K562 (cell line): Measurements from ENCODE around the gene ADAP1. TPM values are rescaled to one million over a fixed set of nuclear protein-coding genes. Genes with fewer than 3 reads are reported as not detected.

Source experiments
- ATAC-seq: fragments of 200-7000 bp; cut with Tn5 transposase; 3 replicates; pipeline ENCODE4 v1.9.1; 2020; ENCODE audit warnings: moderate library complexity
- BruUV-seq: library from RNA; stranded (reverse); fragments of 400-500 nt; replicated peaks from 2 replicates; lab custom pipeline; 2021; lab: Mats Ljungman, UMichigan
- CTCF ChIA-PET: fragments of 300-600 bp; formaldehyde crosslinking; extraction: SDS; loops from one replicate; lab custom pipeline; 2021; ENCODE audit warnings: low intra/inter-chr PET ratio; lab: Yijun Ruan, JAX
- POLR2A ChIA-PET: fragments of 300-600, 350-650 bp; sonication (Branson Sonifier 250); formaldehyde crosslinking; extraction: SDS; loops from one replicate; lab custom pipeline; 2021; ENCODE audit warnings: antibody characterized with exemption, inconsistent platforms; lab: Yijun Ruan, JAX
- DNase-seq, 4 experiments: peaks; one replicate each; pipeline versions ENCODE4 v3.0.0 to v3.0.0-alpha.2; 2011 to 2018; ENCODE audit warnings: low spot score in 3 of 4, mixed read lengths in 3 of 4; ENCODE audit errors: extremely low read depth in 1 of 4
- FAIRE-seq: peaks from 2 replicates; lab custom pipeline; 2011; peaks lifted over from hg19 to GRCh38; lab: Jason Lieb, UNC
- H2AFZ ChIP-seq: 2 replicates; pipeline ENCODE4 v1.6.0; 2011; ENCODE audit warnings: low read depth, low read length, control low read depth, inconsistent platforms
- H3K27ac ChIP-seq: fragments of 200-600 bp; 3 replicates; pipeline ENCODE4 v1.8.0; 2011; ENCODE audit warnings: low read depth, mild to moderate bottlenecking, control low read depth, inconsistent platforms, low read length, moderate library complexity, mixed read lengths; ENCODE audit errors: extremely low read depth
- H3K27me3 ChIP-seq, 2 experiments: fragments of 300-600 bp in 1 of 2; 2 replicates in 1 of 2; 3 replicates in 1 of 2; pipeline versions ENCODE4 v1.6.0 to v1.8.0; 2011; ENCODE audit warnings: inconsistent platforms in 2 of 2, low read length in 2 of 2, mild to moderate bottlenecking in 1 of 2, mixed read lengths in 1 of 2, moderate library complexity in 1 of 2; ENCODE audit not compliant: control insufficient read depth in 2 of 2, insufficient read depth in 2 of 2
- H3K36me3 ChIP-seq: fragments of 300-600 bp; 3 replicates; pipeline ENCODE4 v1.8.0; 2011; ENCODE audit warnings: mild to moderate bottlenecking, low read length, inconsistent platforms; ENCODE audit not compliant: control insufficient read depth, insufficient read depth
- H3K4me1 ChIP-seq, 2 experiments: fragments of 200-600 bp in 1 of 2; replicated peaks in 1 of 2; 2 replicates in 1 of 2; 3 replicates in 1 of 2; pipeline versions ENCODE4 v1.5.1 to v1.8.0; 2011; ENCODE audit warnings: inconsistent platforms in 2 of 2, low read length in 2 of 2, mild to moderate bottlenecking in 1 of 2, mixed read lengths in 1 of 2, moderate library complexity in 1 of 2; ENCODE audit not compliant: control insufficient read depth in 2 of 2, insufficient read depth in 2 of 2
- H3K4me2 ChIP-seq: 2 replicates; pipeline ENCODE4 v1.6.1; 2011; ENCODE audit warnings: low read length, control low read depth, inconsistent platforms, mixed read lengths; ENCODE audit not compliant: insufficient read depth
- H3K4me3 ChIP-seq: fragments of 200-600 bp; sonication (generic), shearing (Covaris generic); 2 replicates; pipeline ENCODE4 v1.5.1; 2016; ENCODE audit warnings: control low read depth, inconsistent platforms
- H3K79me2 ChIP-seq: fragments of 200-600 bp; 3 replicates; pipeline ENCODE4 v1.8.0; 2011; ENCODE audit warnings: low read length, inconsistent platforms; ENCODE audit not compliant: control insufficient read depth, insufficient read depth
- H3K9ac ChIP-seq, 2 experiments: 2 replicates each; pipeline versions ENCODE4 v1.6.0 to v1.6.1; 2011; ENCODE audit warnings: low read depth in 2 of 2, low read length in 2 of 2, control low read depth in 1 of 2, inconsistent platforms in 1 of 2, mild to moderate bottlenecking in 1 of 2, mixed read lengths in 1 of 2; ENCODE audit not compliant: insufficient read depth in 1 of 2
- H3K9me1 ChIP-seq: one replicate; pipeline ENCODE4 v1.6.0; 2011; ENCODE audit warnings: inconsistent platforms, mild to moderate bottlenecking, low read length, moderate library complexity; ENCODE audit not compliant: control insufficient read depth, insufficient read depth
- H3K9me3 ChIP-seq: replicated peaks from 2 replicates; pipeline ENCODE4 v1.5.1; 2011; ENCODE audit warnings: low read depth, low read length, inconsistent platforms; ENCODE audit not compliant: control insufficient read depth, insufficient read depth
- H4K20me1 ChIP-seq: replicated peaks from 2 replicates; pipeline ENCODE4 v1.6.1; 2011; ENCODE audit warnings: low read length, inconsistent platforms, mixed read lengths; ENCODE audit not compliant: control insufficient read depth, insufficient read depth
- FOXP1 ChIP-seq: sonication (generic); formaldehyde crosslinking; IDR thresholded peaks from 2 replicates; pipeline ENCODE4 v1.8.0; 2022; ENCODE audit warnings: mild to moderate bottlenecking, missing genetic modification reagents
- GABPA ChIP-seq: fragments of 200-800 bp; sonication (Bioruptor generic); conservative IDR thresholded peaks from 2 replicates; pipeline ENCODE4 v1.6.1; 2016; ENCODE audit warnings: low read depth, missing genetic modification characterization, missing compliant biosample characterization
- HMGXB4 ChIP-seq: sonication (generic); formaldehyde crosslinking; IDR thresholded peaks from 2 replicates; pipeline ENCODE4 v1.8.1; 2023; ENCODE audit warnings: mild to moderate bottlenecking, missing genetic modification reagents
- NUFIP1 ChIP-seq: fragments of 450-650 bp; IDR thresholded peaks from 2 replicates; pipeline ENCODE4 v1.6.1; 2018; ENCODE audit not compliant: partially characterized antibody
- PRPF4 ChIP-seq: fragments of 200-400 bp; formaldehyde crosslinking; IDR thresholded peaks from one replicate; pipeline ENCODE4 v1.6.1; 2017; ENCODE audit warnings: low read length, low read depth, mild to moderate bottlenecking; ENCODE audit not compliant: insufficient read depth, poor library complexity, severe bottlenecking
- RBBP5 ChIP-seq: fragments of 200-600 bp; sonication (generic); IDR thresholded peaks from 2 replicates; pipeline ENCODE4 v1.6.1; 2012; ENCODE audit warnings: borderline replicate concordance, mild to moderate bottlenecking, low read length, control low read depth, inconsistent platforms; ENCODE audit not compliant: insufficient read depth, poor library complexity, severe bottlenecking
- RBFOX2 ChIP-seq: fragments of 200-400 bp; formaldehyde crosslinking; IDR thresholded peaks from 2 replicates; pipeline ENCODE4 v1.6.1; 2017; ENCODE audit warnings: low read depth, mild to moderate bottlenecking, low read length, moderate library complexity
- RBM39 ChIP-seq: fragments of 200-400 bp; formaldehyde crosslinking; optimal IDR thresholded peaks from 2 replicates; pipeline ENCODE3; 2018; ENCODE audit warnings: low read depth, low read length
- SRSF9 ChIP-seq: fragments of 200-400 bp; formaldehyde crosslinking; IDR thresholded peaks from 2 replicates; pipeline ENCODE4 v1.6.1; 2017; ENCODE audit warnings: low read depth, low read length, borderline replicate concordance
- TARDBP ChIP-seq: fragments of 450-650 bp; IDR thresholded peaks from 2 replicates; pipeline ENCODE4 v1.6.1; 2016
- TCF15 ChIP-seq: fragments of 250-450 bp; sonication (Bioruptor Pico); IDR thresholded peaks from 2 replicates; pipeline ENCODE4 v1.8.0; 2022; ENCODE audit warnings: moderate library complexity, mild to moderate bottlenecking, inconsistent platforms
- ZNF184 ChIP-seq: sonication (generic); formaldehyde crosslinking; IDR thresholded peaks from 2 replicates; pipeline ENCODE4 v1.5.0; 2020; ENCODE audit warnings: missing genetic modification reagents
- ZNF282 ChIP-seq: sonication (generic); formaldehyde crosslinking; IDR thresholded peaks from 2 replicates; pipeline ENCODE4 v1.8.1; 2023; ENCODE audit warnings: missing genetic modification reagents
- WGBS: fragments of 100-300 bp; shearing (Covaris generic); methylation state at CpG from one replicate; pipeline ENCODE4 v1.1.6; 2016; ENCODE audit warnings: low coverage, mixed read lengths; ENCODE audit not compliant: insufficient coverage; ENCODE audit errors: missing lambda C conversion rate; 5-methylcytosine and 5-hydroxymethylcytosine counted together
- in situ Hi-C: fragments of 300-500 bp; cut with MboI; formaldehyde crosslinking; loops from 4 replicates; pipeline ENCODE4 v1.15.0; 2018; ENCODE audit warnings: inconsistent platforms, mixed read lengths
- intact Hi-C: fragments of 100-400 bp; cut with micrococcal nuclease; formaldehyde crosslinking; loops from 2 replicates; pipeline ENCODE4 v1.14.2; 2022
- polyA plus RNA-seq, 8 experiments: library from polyadenylated mRNA; depleted of rRNA in 4 of 8; stranded (reverse) in 5 of 8; unstranded in 3 of 8; fragments of >200 nt; fragmentation: Nextera tagmentation in 2 of 8; fragmentation: Illumina TruSeq in 1 of 8; extraction: Ambion mirVana in 2 of 8; extraction: Trizol in 1 of 8; gene quantifications; 2 replicates each; pipeline versions ENCODE4 v1.2.1 to v1.2.3, GENCODE V29; 2011 to 2014; ENCODE audit warnings: inconsistent platforms in 1 of 8, missing spikeins in 1 of 8
- total RNA-seq, 7 experiments: library from RNA; depleted of rRNA in 6 of 7; stranded (reverse); fragments of >200 nt in 6 of 7; fragmentation: Illumina TruSeq in 2 of 7; extraction: Trizol in 2 of 7; gene quantifications; 2 replicates each; pipeline versions ENCODE4 v1.2.1 to v1.2.3, GENCODE V29; 2011 to 2021; ENCODE audit warnings: low replicate concordance in 1 of 7

The ADAP1 gene
- total and polyA plus RNA-seq, 9 of the 15 experiments (the other 6 are each of a cell fraction or from before 2014, with no cell fraction given): 0.27 to 1.4 (median 0.52) TPM; not detected in 3

GRCh38 chr7:880450-880849 lies 74.0 kb downstream of the ADAP1 start:
- H3K79me2 ChIP-seq: peaks cover 88% of the 10 kb centered on the region
- no peak overlapping the region for H3K4me3 ChIP-seq
- peaks cover 53% of the 10 kb centered on the region; the same call in 2 of the 3 replicates for H3K36me3 ChIP-seq
- no peaks in the 10 kb centered on the region; a peak in 1 of 5 replicates for H3K27me3 ChIP-seq
- H4K20me1 ChIP-seq: peaks cover 52% of the 10 kb centered on the region
- H3K9me1 ChIP-seq: no peaks in the 10 kb centered on the region
- H3K9me3 ChIP-seq: no peaks in the 10 kb centered on the region; the same call in 1 of the 2 replicates
- peaks cover 12 to 53% of the 10 kb centered on the region in 2 experiments for H3K4me1 ChIP-seq
- DNase-seq (no peak), ATAC-seq (no peak), FAIRE-seq (peak; percentile 35)
- no peak overlapping the region for H3K4me2 ChIP-seq
- peak overlapping the region in 1 of 2 experiments; percentile 4; a peak in 1 of 4 replicates for H3K9ac ChIP-seq
- CTCF ChIA-PET: no interaction called here
- POLR2A ChIA-PET: interaction anchor here (1.2 to 1.3 kb wide), 2 partner anchors 14 to 21 kb away, joined by 4 to 5 read pairs; no protein-coding TSS in a partner anchor
- H2AFZ ChIP-seq: no peak overlapping the region
- WGBS: 85% methylated on average over 15 of the region's 15 CpGs
- intact Hi-C loops: no loop called here
- in situ Hi-C loops: no loop called here
- H3K27ac ChIP-seq: no peak overlapping the region
- no peak for TF ChIP-seq ZNF282 (CRISPR knock-in tag)
- TF ChIP-seq ZNF184 (CRISPR knock-in tag): no peak
- no peak for TF ChIP-seq TCF15 (CRISPR knock-in tag)
- TF ChIP-seq RBFOX2: peak; percentile 54
- no peak for TF ChIP-seq SRSF9
- no TSS peak for BruUV-seq

GRCh38 chr7:879706-880105 lies 74.8 kb downstream of the ADAP1 start:
- no peak overlapping the region for H3K4me3 ChIP-seq
- TSS peak; percentile 35 for BruUV-seq
- FAIRE-seq (no peak), DNase-seq (no peak), ATAC-seq (no peak)
- H3K4me1 ChIP-seq: peaks cover 18 to 56% of the 10 kb centered on the region in 2 experiments
- peaks cover 87% of the 10 kb centered on the region for H3K79me2 ChIP-seq
- H3K27ac ChIP-seq: no peak overlapping the region
- ChIA-PET POLR2A (no interaction called here), CTCF (no interaction called here)
- no peaks in the 10 kb centered on the region; a peak in 1 of 5 replicates for H3K27me3 ChIP-seq
- in situ Hi-C loops (no loop called here), intact Hi-C loops (no loop called here)
- peaks cover 46% of the 10 kb centered on the region for H4K20me1 ChIP-seq
- no peak overlapping the region for H3K9ac ChIP-seq
- H3K9me3 ChIP-seq: no peaks in the 10 kb centered on the region; the same call in 1 of the 2 replicates
- 91% methylated on average over 14 of the region's 14 CpGs for WGBS
- no peak overlapping the region for H2AFZ ChIP-seq
- peaks cover 56% of the 10 kb centered on the region; the same call in 2 of the 3 replicates for H3K36me3 ChIP-seq
- H3K9me1 ChIP-seq: no peaks in the 10 kb centered on the region
- no peak overlapping the region for H3K4me2 ChIP-seq
- TF ChIP-seq FOXP1 (CRISPR knock-in tag): no peak
- TF ChIP-seq NUFIP1: no peak
- TF ChIP-seq GABPA: no peak
- TF ChIP-seq TARDBP: no peak
- no peak for TF ChIP-seq PRPF4
- TF ChIP-seq RBM39: no peak
- TF ChIP-seq RBBP5: no peak
- TF ChIP-seq HMGXB4: no peak
